DND-41 (cell line): ENCODE data around the gene NEURL1B.

Experiments used
- EZH2 ChIP-seq: IDR thresholded peaks from 3 replicates; pipeline ENCODE4 v1.6.1; 2012; ENCODE audit warnings: borderline replicate concordance, low read depth, mild to moderate bottlenecking, moderate library complexity, low read length, inconsistent platforms; ENCODE audit not compliant: severe bottlenecking
- TF ChIP-seq, protein P1 (sequence below): IDR thresholded peaks from 2 replicates; pipeline ENCODE4 v1.5.1; 2012; ENCODE audit warnings: borderline replicate concordance, low read length, moderate library complexity, mild to moderate bottlenecking; ENCODE audit not compliant: poor library complexity, severe bottlenecking; ENCODE audit errors: extremely low read depth

DNA sequence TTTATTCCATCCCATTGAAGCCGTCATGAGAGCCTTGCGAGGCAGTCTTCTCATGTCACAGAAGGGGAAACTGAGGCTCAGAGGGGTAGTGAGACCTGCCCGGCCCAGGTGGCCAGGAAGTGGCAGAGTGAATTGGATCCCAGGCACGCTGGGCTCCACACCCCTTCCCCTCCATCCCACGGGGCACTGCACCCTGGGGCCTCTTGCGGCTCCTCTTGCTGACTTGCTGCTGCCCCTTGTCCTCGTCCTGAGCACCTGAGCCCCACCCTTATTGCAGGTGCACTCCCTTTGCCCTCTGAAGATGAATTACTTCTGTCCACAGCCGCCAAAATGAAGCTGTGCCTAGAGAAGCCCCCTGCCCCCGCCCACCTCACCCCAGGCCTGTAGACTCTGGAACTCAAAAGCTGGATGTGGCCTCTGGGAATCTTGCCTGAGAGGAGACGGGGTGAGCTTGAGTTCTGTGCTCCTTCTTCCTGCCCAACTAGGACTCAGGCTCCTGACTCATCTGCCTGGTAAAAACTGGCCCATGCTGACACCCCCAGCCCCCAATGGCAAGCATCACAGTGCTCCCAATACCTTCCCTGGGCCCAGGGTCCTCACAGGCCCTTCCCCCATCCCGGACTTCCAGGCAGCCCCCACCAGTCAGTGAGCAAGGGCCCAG, 6.4 kb downstream of the NEURL1B start:
- TF ChIP-seq, protein P1, sequence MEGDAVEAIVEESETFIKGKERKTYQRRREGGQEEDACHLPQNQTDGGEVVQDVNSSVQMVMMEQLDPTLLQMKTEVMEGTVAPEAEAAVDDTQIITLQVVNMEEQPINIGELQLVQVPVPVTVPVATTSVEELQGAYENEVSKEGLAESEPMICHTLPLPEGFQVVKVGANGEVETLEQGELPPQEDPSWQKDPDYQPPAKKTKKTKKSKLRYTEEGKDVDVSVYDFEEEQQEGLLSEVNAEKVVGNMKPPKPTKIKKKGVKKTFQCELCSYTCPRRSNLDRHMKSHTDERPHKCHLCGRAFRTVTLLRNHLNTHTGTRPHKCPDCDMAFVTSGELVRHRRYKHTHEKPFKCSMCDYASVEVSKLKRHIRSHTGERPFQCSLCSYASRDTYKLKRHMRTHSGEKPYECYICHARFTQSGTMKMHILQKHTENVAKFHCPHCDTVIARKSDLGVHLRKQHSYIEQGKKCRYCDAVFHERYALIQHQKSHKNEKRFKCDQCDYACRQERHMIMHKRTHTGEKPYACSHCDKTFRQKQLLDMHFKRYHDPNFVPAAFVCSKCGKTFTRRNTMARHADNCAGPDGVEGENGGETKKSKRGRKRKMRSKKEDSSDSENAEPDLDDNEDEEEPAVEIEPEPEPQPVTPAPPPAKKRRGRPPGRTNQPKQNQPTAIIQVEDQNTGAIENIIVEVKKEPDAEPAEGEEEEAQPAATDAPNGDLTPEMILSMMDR, result no peak
- no peak for TF ChIP-seq EZH2
